Breast epithelium (tissue), 3 donors: ENCODE results near the gene ACBD7.

Experiments used
- POLR2AphosphoS5 ChIP-seq, 3 donors: sonication (generic); formaldehyde crosslinking; IDR thresholded peaks; one replicate each; pipeline ENCODE4 v1.6.1; 2017; ENCODE audit warnings: antibody characterized with exemption in 3 of 3
- TF ChIP-seq, protein P1 (sequence below), 3 donors: fragments of 450-650 bp; IDR thresholded peaks; one replicate each; pipeline ENCODE4 v1.5.1; 2016 to 2017; ENCODE audit warnings: antibody characterized with exemption in 3 of 3, mild to moderate bottlenecking in 3 of 3, moderate library complexity in 3 of 3

DNA sequence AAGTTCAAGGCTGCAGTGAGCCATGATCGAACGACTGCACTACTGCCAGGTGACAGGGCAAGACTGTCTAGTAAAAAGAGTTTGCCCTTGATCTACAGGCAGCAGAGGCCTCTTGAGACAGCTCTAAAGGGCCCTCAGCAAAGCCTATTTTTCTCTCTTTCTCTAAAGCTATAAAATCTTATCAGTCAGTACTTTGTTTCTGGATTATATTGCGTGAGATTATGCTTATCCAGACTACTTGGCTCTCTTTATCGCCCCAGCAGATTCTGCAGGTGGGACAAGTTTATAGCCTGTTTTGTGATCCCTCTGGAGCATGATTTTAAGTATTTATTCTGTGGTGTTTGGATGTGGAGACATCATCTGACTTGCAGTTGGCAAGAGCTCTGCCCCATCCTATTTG is 11.3 kb upstream of the ACBD7 start:
- TF ChIP-seq, protein P1, sequence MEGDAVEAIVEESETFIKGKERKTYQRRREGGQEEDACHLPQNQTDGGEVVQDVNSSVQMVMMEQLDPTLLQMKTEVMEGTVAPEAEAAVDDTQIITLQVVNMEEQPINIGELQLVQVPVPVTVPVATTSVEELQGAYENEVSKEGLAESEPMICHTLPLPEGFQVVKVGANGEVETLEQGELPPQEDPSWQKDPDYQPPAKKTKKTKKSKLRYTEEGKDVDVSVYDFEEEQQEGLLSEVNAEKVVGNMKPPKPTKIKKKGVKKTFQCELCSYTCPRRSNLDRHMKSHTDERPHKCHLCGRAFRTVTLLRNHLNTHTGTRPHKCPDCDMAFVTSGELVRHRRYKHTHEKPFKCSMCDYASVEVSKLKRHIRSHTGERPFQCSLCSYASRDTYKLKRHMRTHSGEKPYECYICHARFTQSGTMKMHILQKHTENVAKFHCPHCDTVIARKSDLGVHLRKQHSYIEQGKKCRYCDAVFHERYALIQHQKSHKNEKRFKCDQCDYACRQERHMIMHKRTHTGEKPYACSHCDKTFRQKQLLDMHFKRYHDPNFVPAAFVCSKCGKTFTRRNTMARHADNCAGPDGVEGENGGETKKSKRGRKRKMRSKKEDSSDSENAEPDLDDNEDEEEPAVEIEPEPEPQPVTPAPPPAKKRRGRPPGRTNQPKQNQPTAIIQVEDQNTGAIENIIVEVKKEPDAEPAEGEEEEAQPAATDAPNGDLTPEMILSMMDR (IDR thresholded peaks at IDR 0.05): no peak
- TF ChIP-seq POLR2AphosphoS5 (IDR thresholded peaks at IDR 0.05): no peak
